SK-N-SH treated with all-trans-retinoic acid at 6 μM for 48 hours (cell line): ENCODE data around the gene CFAP61.

Experiments used
- ATAC-seq: fragments of 200-7000 bp; cut with Tn5 transposase; 3 replicates; pipeline ENCODE4 v1.9.1; 2020; ENCODE audit warnings: mild to moderate bottlenecking, moderate library complexity
- BACH2 ChIP-seq: fragments of 250-450 bp; sonication (Bioruptor Pico); IDR thresholded peaks from 2 replicates; pipeline ENCODE4 v1.9.0; 2021; ENCODE audit warnings: mild to moderate bottlenecking, borderline replicate concordance
- CSDC2 ChIP-seq: fragments of 250-450 bp; sonication (Bioruptor Pico); IDR thresholded peaks from 2 replicates; pipeline ENCODE4 v1.5.0; 2020; ENCODE audit warnings: mild to moderate bottlenecking, moderate library complexity
- ESRRG ChIP-seq: fragments of 250-450 bp; sonication (Bioruptor Pico); IDR thresholded peaks from 2 replicates; pipeline ENCODE4 v1.6.1; 2021; ENCODE audit warnings: mild to moderate bottlenecking
- ISL1 ChIP-seq: fragments of 250-450 bp; sonication (Bioruptor Pico); IDR thresholded peaks from 2 replicates; pipeline ENCODE4 v2.1.2; 2022; ENCODE audit warnings: mild to moderate bottlenecking, moderate library complexity
- PPARA ChIP-seq: fragments of 250-450 bp; sonication (Bioruptor Pico); IDR thresholded peaks from 2 replicates; pipeline ENCODE4 v1.5.0; 2020; ENCODE audit warnings: mild to moderate bottlenecking, borderline replicate concordance
- RARB ChIP-seq: fragments of 250-450 bp; sonication (Bioruptor Pico); IDR thresholded peaks from 2 replicates; pipeline ENCODE4 v1.8.0; 2021; ENCODE audit warnings: mild to moderate bottlenecking, moderate library complexity
- TOX ChIP-seq: fragments of 250-450 bp; sonication (Bioruptor Pico); IDR thresholded peaks from 2 replicates; pipeline ENCODE4 v1.8.0; 2021; ENCODE audit warnings: mild to moderate bottlenecking, moderate library complexity, borderline replicate concordance
- ZC3H10 ChIP-seq: fragments of 250-450 bp; sonication (Bioruptor Pico); IDR thresholded peaks from 2 replicates; pipeline ENCODE4 v1.5.1; 2021; ENCODE audit warnings: mild to moderate bottlenecking, moderate library complexity
- ZFP3 ChIP-seq: fragments of 250-450 bp; sonication (Bioruptor Pico); IDR thresholded peaks from 2 replicates; pipeline ENCODE4 v1.5.0; 2020; ENCODE audit warnings: mild to moderate bottlenecking, moderate library complexity
- ZFP30 ChIP-seq: fragments of 450-650 bp; formaldehyde crosslinking; IDR thresholded peaks from 2 replicates; pipeline ENCODE4 v1.5.0; 2022; ENCODE audit warnings: mild to moderate bottlenecking, moderate library complexity
- ZNF565 ChIP-seq: fragments of 450-650 bp; formaldehyde crosslinking; conservative IDR thresholded peaks from 2 replicates; pipeline ENCODE4 v1.5.0; 2020; ENCODE audit warnings: low read depth, mild to moderate bottlenecking, moderate library complexity
- ZNF8 ChIP-seq: fragments of 450-650 bp; formaldehyde crosslinking; IDR thresholded peaks from 2 replicates; pipeline ENCODE4 v1.5.0; 2020; ENCODE audit warnings: mild to moderate bottlenecking, moderate library complexity
- TF ChIP-seq, protein P1 (sequence below): fragments of 250-450 bp; sonication (Bioruptor Pico); IDR thresholded peaks from 2 replicates; pipeline ENCODE4 v1.5.0; 2020; ENCODE audit warnings: mild to moderate bottlenecking, moderate library complexity
- TF ChIP-seq, protein P2 (sequence below): fragments of 250-450 bp; sonication (Bioruptor Pico); IDR thresholded peaks from 2 replicates; pipeline ENCODE4 v1.8.0; 2020; ENCODE audit warnings: mild to moderate bottlenecking, moderate library complexity, borderline replicate concordance
- TF ChIP-seq, protein P3 (sequence below): fragments of 250-450 bp; sonication (Bioruptor Pico); IDR thresholded peaks from 2 replicates; pipeline ENCODE4 v1.5.1; 2020; ENCODE audit warnings: low read depth, mild to moderate bottlenecking, moderate library complexity
- TF ChIP-seq, protein P4 (sequence below): fragments of 250-450 bp; sonication (Bioruptor Pico); IDR thresholded peaks from 2 replicates; pipeline ENCODE4 v1.8.0; 2021; ENCODE audit warnings: low read depth, mild to moderate bottlenecking, moderate library complexity, borderline replicate concordance
- TF ChIP-seq, protein P5 (sequence below): fragments of 250-450 bp; sonication (Bioruptor Pico); IDR thresholded peaks from 2 replicates; pipeline ENCODE4 v1.5.1; 2021; ENCODE audit warnings: mild to moderate bottlenecking, moderate library complexity

The CFAP61 gene

DNA sequence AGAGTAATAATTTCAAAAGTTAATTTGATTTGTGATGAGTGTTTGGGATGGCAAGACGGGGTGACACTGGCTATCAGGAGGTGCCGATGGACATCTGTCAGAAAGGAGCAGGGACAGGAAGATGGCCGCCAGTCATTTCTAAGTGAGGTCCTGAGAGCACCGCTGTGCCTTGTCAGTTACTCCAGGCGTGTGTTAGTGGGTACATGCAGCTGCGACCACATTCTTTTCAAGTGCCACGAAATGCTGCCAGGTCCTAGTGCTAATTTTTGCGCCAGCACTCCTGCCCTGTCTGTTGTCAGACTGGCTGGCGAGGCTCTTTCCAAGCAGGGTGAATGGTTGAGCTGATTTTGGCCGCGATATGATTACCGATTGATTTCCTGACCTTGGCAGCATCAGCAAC is 251.0 kb downstream of the CFAP61 start:
- no peak for ATAC-seq
- TF ChIP-seq TOX (CRISPR knock-in tag) (no peak), ZC3H10 (CRISPR knock-in tag) (no peak), ZFP3 (CRISPR knock-in tag) (no peak), PPARA (CRISPR knock-in tag) (no peak), CSDC2 (CRISPR knock-in tag) (no peak), ESRRG (CRISPR knock-in tag) (no peak), ZNF565 (CRISPR knock-in tag) (no peak), BACH2 (CRISPR knock-in tag) (no peak), ZNF8 (no peak)
- TF ChIP-seq, protein P1, sequence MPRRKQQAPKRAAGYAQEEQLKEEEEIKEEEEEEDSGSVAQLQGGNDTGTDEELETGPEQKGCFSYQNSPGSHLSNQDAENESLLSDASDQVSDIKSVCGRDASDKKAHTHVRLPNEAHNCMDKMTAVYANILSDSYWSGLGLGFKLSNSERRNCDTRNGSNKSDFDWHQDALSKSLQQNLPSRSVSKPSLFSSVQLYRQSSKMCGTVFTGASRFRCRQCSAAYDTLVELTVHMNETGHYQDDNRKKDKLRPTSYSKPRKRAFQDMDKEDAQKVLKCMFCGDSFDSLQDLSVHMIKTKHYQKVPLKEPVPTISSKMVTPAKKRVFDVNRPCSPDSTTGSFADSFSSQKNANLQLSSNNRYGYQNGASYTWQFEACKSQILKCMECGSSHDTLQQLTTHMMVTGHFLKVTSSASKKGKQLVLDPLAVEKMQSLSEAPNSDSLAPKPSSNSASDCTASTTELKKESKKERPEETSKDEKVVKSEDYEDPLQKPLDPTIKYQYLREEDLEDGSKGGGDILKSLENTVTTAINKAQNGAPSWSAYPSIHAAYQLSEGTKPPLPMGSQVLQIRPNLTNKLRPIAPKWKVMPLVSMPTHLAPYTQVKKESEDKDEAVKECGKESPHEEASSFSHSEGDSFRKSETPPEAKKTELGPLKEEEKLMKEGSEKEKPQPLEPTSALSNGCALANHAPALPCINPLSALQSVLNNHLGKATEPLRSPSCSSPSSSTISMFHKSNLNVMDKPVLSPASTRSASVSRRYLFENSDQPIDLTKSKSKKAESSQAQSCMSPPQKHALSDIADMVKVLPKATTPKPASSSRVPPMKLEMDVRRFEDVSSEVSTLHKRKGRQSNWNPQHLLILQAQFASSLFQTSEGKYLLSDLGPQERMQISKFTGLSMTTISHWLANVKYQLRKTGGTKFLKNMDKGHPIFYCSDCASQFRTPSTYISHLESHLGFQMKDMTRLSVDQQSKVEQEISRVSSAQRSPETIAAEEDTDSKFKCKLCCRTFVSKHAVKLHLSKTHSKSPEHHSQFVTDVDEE (CRISPR knock-in tag), result no peak
- TF ChIP-seq, protein P2, sequence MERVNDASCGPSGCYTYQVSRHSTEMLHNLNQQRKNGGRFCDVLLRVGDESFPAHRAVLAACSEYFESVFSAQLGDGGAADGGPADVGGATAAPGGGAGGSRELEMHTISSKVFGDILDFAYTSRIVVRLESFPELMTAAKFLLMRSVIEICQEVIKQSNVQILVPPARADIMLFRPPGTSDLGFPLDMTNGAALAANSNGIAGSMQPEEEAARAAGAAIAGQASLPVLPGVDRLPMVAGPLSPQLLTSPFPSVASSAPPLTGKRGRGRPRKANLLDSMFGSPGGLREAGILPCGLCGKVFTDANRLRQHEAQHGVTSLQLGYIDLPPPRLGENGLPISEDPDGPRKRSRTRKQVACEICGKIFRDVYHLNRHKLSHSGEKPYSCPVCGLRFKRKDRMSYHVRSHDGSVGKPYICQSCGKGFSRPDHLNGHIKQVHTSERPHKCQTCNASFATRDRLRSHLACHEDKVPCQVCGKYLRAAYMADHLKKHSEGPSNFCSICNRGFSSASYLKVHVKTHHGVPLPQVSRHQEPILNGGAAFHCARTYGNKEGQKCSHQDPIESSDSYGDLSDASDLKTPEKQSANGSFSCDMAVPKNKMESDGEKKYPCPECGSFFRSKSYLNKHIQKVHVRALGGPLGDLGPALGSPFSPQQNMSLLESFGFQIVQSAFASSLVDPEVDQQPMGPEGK (CRISPR knock-in tag), result no peak
- TF ChIP-seq, protein P3, sequence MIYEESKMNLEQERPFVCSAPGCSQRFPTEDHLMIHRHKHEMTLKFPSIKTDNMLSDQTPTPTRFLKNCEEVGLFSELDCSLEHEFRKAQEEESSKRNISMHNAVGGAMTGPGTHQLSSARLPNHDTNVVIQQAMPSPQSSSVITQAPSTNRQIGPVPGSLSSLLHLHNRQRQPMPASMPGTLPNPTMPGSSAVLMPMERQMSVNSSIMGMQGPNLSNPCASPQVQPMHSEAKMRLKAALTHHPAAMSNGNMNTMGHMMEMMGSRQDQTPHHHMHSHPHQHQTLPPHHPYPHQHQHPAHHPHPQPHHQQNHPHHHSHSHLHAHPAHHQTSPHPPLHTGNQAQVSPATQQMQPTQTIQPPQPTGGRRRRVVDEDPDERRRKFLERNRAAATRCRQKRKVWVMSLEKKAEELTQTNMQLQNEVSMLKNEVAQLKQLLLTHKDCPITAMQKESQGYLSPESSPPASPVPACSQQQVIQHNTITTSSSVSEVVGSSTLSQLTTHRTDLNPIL, result no peak

DNA sequence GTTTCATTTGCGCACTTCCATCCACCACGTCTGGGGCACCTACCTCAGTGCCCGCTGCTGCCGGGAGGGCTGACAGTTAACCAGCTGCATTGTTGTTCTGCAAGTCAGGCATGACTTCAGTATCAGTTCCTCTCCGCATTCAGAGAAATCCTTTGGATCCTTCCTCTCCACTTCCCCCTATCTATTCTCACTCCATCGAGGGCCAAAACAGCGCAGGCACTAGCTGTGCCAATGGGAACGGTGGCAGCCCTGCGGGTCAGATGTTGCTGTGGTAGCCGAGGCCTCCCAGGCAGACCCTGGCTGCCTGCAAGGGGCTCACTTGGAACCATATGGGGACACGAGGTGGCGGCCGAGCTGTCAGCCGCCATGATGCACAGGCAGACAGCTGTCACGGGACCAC is 251.4 kb downstream of the CFAP61 start:
- TF ChIP-seq BACH2 (CRISPR knock-in tag), result no peak
- TF ChIP-seq, protein P3, result no peak
- no peak for TF ChIP-seq ZFP3 (CRISPR knock-in tag)
- TF ChIP-seq, protein P4, sequence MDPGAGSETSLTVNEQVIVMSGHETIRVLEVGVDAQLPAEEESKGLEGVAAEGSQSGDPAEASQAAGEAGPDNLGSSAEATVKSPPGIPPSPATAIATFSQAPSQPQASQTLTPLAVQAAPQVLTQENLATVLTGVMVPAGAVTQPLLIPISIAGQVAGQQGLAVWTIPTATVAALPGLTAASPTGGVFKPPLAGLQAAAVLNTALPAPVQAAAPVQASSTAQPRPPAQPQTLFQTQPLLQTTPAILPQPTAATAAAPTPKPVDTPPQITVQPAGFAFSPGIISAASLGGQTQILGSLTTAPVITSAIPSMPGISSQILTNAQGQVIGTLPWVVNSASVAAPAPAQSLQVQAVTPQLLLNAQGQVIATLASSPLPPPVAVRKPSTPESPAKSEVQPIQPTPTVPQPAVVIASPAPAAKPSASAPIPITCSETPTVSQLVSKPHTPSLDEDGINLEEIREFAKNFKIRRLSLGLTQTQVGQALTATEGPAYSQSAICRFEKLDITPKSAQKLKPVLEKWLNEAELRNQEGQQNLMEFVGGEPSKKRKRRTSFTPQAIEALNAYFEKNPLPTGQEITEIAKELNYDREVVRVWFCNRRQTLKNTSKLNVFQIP (CRISPR knock-in tag), result no peak
- TF ChIP-seq ZFP30, result no peak
- TF ChIP-seq RARB (CRISPR knock-in tag), result no peak
- no peak for TF ChIP-seq ISL1 (CRISPR knock-in tag)
- no peak for TF ChIP-seq CSDC2 (CRISPR knock-in tag)
- TF ChIP-seq TOX (CRISPR knock-in tag), result no peak
- TF ChIP-seq, protein P5, sequence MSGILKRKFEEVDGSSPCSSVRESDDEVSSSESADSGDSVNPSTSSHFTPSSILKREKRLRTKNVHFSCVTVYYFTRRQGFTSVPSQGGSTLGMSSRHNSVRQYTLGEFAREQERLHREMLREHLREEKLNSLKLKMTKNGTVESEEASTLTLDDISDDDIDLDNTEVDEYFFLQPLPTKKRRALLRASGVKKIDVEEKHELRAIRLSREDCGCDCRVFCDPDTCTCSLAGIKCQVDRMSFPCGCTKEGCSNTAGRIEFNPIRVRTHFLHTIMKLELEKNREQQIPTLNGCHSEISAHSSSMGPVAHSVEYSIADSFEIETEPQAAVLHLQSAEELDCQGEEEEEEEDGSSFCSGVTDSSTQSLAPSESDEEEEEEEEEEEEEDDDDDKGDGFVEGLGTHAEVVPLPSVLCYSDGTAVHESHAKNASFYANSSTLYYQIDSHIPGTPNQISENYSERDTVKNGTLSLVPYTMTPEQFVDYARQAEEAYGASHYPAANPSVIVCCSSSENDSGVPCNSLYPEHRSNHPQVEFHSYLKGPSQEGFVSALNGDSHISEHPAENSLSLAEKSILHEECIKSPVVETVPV (CRISPR knock-in tag), result no peak
- TF ChIP-seq, protein P1 (CRISPR knock-in tag), result no peak
- ATAC-seq, result no peak
